Measurements from ENCODE around the gene PTPN2.
"Not testable (repeated sequence)": the region's sequence is repeated elsewhere in the genome, so short reads cannot be mapped to it uniquely, and the experiment has no call there.

DNA sequence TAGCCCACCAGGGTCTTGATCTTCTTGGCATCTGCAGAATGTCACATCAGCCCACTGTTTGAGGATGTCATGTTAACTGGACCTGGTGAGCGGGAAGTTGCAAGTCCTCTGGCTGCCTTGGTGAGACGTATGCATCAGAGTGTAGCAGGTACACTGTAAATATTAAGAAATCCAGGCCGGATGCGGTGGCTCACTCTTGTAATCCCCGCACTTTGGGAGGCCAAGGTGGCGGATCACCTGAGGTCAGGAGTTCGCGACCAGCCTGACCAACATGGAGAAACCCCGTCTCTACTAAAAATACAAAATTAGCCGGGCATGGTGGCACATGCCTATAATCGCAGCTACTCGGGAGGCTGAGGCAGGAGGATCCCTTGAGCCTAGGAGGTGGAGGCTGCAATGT is 17.2 kb upstream of the PTPN2 start:
- TF ChIP-seq, protein P1, sequence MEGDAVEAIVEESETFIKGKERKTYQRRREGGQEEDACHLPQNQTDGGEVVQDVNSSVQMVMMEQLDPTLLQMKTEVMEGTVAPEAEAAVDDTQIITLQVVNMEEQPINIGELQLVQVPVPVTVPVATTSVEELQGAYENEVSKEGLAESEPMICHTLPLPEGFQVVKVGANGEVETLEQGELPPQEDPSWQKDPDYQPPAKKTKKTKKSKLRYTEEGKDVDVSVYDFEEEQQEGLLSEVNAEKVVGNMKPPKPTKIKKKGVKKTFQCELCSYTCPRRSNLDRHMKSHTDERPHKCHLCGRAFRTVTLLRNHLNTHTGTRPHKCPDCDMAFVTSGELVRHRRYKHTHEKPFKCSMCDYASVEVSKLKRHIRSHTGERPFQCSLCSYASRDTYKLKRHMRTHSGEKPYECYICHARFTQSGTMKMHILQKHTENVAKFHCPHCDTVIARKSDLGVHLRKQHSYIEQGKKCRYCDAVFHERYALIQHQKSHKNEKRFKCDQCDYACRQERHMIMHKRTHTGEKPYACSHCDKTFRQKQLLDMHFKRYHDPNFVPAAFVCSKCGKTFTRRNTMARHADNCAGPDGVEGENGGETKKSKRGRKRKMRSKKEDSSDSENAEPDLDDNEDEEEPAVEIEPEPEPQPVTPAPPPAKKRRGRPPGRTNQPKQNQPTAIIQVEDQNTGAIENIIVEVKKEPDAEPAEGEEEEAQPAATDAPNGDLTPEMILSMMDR (conservative IDR thresholded peaks at IDR 0.05; ENCODE audit: low read depth, low read length): not testable (repeated sequence)
- TF ChIP-seq EZH2 (IDR thresholded peaks at IDR 0.05; ENCODE audit: borderline replicate concordance, low read depth, low read length, poor library complexity, severe bottlenecking): not testable (repeated sequence)

Data from A673 (cell line).